T47D (cell line): ENCODE measurements around the gene RARB.

ENCODE experiments used
- DNase-seq, 2 experiments: peaks; one replicate each; pipeline versions ENCODE4 v3.0.0 to v3.0.0-alpha.2; 2011 to 2012; ENCODE audit warnings: low read depth in 1 of 2, low spot score in 1 of 2
- JUND ChIP-seq: IDR thresholded peaks from 2 replicates; pipeline ENCODE4 v1.6.1; 2012; ENCODE audit warnings: low read depth
- in situ Hi-C: cut with HindIII; loops from 2 replicates; pipeline ENCODE4 v1.10.0; 2016; ENCODE audit warnings: low sequenced_read_pairs, low pct_unique_long_range_greater_than_20kb

RARB gene

DNA sequence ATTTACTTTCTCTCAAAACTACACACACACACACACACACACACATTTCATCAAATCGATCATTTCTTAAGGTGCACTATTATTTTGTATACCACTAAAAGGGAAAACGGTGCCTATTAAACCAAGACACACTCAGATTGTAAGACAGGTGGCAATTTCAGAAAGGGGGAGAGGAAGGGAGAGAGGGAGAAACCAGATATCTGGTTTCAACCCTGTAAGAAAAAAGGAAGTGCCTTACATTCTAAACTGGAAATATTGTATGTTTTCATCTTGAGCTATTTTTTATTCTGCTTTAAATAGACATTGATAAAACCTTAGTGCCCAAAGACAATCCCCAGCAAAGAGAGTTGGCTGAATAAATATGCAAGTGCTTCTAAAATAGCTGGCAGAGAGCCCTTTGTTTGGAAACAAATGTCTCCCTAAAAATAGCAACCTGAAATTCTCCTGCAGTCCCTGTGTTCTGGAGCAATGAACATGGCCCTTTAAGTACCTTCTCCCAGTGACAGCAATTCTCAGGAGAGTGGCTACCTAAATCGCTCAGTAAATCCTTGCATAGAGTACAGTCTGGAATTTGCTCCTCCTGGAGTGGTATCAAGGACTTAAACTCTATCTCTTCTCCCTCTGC, 85.7 kb downstream of the RARB start:
- in situ Hi-C loops, result no loop called here
- TF ChIP-seq JUND, result no peak
- DNase-seq, result no peak

- DNase-seq, result no peak
Measured at GRCh38 chr3:25515171-25515570, 87.1 kb downstream of the RARB start.

GRCh38 chr3:25520926-25521559, 93.0 kb downstream of the RARB start:
- in situ Hi-C loops, result no loop called here
- TF ChIP-seq JUND, result no peak

More at GRCh38 chr3:25515171-25515570, 87.1 kb downstream of the RARB start:
- in situ Hi-C loops, result no loop called here
- no peak for TF ChIP-seq JUND

DNA sequence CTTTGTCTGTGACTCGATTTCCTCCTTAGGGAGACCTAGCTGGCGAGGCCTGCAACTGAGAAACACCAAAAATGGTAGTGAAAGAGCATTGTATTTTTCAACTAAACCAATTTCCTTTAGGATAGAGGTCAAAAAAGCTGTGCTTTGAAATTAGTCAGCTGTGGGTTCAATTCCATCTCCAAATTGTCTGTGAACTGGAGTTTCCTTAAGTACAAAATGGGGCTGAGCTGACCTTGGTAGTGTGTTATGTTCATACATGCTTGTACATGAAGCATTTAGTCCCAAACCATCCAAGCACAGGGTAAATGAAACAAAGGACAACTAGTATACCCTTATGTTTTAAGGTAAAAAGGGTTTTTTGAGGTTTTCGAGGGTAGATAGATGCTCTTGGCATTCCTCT, 99.3 kb downstream of the RARB start:
- TF ChIP-seq JUND, result no peak
- DNase-seq, result no peak
- in situ Hi-C loops, result no loop called here

More at GRCh38 chr3:25520926-25521559, 93.0 kb downstream of the RARB start:
- DNase-seq, result no peak

GRCh38 chr3:25527801-25528200, 99.7 kb downstream of the RARB start:
- no peak for TF ChIP-seq JUND
- in situ Hi-C loops, result no loop called here
- DNase-seq, result peak in 1 of 2 experiments; percentile 11

DNA sequence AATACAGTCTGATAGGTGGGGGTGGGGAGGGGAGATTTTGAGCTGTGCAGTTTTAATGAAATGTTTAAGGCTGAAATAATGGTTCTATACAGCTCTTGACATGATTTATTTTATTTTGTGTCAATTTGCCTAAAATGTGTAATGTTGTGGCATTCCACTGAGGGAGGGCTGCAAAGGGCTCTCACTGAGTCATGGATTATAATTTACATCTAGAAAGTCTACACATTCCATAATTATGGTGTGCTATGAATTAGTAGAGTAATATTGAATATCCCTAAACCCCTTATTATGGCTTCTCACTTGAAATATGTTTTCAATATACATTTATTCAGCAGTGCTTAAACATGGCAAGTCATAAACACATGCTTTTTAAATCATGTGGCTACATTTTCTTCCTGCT, 103.9 kb downstream of the RARB start:
- DNase-seq, result no peak
- no peak for TF ChIP-seq JUND
- in situ Hi-C loops, result no loop called here

DNA sequence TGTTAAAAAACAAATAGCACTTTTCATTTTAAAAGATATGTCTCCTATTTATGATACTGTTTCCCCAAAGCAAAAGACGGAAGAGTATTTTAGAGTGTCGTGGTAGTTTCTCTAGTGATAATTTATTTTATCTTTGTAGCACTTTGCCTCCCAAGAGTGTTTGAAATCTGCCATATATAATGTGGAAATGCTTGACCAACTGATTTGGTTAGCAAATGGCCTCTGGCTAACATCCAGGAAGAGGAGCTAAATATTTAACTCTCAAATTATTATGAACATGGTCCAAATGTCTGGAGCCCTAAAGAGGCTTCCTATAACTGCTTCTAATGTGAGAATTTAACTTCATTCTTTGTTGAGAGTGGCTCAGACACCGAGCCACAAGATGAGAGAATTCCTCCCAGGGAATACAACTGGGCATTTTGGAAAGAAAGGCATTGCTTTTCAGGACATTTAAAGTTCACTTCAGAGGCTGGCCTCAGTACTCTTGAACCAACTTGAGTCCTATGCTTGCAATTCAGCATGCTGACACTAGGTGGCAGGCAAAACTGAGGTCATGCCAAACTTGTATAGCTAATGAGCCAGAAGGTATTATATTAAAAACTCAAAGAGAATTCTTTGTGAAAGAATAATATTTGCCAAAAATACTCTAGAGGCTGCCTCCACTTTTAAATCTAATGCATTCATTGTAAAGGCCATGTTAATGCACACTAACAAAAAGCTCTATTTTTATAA, 104.5 kb downstream of the RARB start:
- peak in 1 of 2 experiments; percentile 24 for DNase-seq
- TF ChIP-seq JUND, result no peak
- in situ Hi-C loops, result no loop called here

DNA sequence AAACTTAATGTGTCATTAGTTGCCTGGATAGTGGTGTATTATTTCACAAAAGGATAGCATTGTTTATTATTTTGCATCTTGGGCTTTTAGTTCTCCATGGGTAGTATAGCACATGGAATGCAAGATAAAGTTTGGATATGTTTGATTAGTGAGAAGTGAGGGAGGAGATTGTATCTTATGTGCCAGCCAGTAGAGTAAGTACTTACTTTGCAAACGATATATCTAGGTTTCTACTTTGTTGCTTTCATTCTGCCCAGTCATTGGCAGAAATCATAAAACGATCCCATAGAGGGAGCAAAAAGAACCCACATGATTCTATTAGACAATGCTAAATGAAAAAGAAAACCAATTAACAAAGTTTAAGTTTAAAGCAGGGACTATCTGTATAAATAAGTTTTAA, 105.3 kb downstream of the RARB start:
- peak; percentile 58 for TF ChIP-seq JUND
- in situ Hi-C loops, result no loop called here
- DNase-seq, result peak; percentile 16 to 66

- peak; percentile 39 to 84 for DNase-seq
- peak; percentile 81 for TF ChIP-seq JUND
- in situ Hi-C loops, result no loop called here
Measured at GRCh38 chr3:25534007-25534406, 105.9 kb downstream of the RARB start.

DNA sequence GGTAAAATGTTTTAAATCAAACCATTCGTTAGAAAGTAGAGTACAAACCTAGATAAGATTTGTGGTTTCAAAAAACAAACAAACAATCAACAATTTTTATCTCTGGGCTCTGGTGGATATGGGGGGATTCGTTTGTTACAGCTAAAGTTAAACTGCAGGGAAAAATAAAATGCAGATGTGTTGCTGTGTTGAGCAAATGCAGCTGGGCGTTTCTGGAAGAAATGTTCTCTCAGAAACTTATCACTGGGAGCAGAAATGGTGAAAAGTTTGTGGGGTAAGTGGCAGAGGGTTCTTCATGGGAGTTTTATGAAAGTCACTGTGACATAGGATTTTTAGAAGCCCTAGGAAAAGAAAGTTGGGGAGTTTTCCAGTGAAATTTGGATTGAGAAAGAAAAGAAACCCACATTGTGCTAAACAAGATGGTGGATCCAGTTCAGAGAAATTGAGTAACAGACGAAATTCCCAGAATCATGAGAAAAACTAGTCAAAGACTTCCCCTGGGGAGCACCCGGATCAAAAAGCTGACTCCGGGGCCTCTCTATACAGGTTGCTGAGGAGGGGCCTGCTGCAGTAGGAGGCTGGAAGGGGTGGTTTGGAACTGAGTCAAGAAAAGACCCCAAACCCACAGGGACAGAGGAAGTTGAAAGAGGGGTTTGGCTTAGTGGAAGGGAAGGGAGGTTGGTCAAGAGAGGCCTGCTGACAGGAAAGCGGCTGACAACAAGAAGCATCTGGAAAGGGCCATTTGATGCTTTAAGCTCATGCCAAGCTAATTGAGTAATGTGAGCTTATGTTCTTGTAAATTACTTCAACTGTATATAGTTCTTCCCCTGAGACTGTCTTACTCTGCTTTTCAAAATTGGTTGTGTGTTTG, 108.7 kb downstream of the RARB start:
- TF ChIP-seq JUND, result no peak
- in situ Hi-C loops, result no loop called here
- no peak for DNase-seq

GRCh38 chr3:25537516-25537915, 109.5 kb downstream of the RARB start:
- in situ Hi-C loops, result no loop called here
- DNase-seq, result no peak
- no peak for TF ChIP-seq JUND

GRCh38 chr3:25540273-25540672, 112.2 kb downstream of the RARB start:
- no peak for TF ChIP-seq JUND
- no peak for DNase-seq
- in situ Hi-C loops, result no loop called here
